ENCODE results near the gene KRTAP10-8. TPM values are rescaled to one million over a fixed set of nuclear protein-coding genes. Genes with fewer than 3 reads are reported as not detected.

The KRTAP10-8 gene
- total RNA-seq, 1 experiment from 2014 or later: not detected

DNA sequence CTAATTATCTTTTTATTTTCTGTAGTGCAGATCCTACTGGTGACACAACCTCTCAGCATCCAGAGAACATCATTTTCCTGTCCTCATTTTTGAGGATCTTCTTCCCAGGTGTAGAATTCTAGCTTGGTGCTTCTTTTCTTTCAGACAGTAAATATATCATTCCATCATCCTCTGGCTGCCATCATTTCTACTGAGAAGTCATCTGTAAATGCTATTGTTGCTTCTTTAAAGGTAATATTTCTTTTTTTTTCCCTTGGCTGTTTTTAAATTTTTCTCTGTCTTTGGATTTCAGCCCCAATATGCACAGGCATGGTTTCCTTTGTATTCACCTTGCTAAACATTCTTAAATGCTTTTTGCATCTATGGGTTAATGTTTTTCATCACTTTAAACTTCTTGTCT lies 11.7 kb downstream of the KRTAP10-8 start:
- ChIA-PET CTCF (no interaction called here), POLR2A (no interaction called here)
- BruUV-seq (replicated peaks): no TSS peak
- in situ Hi-C loops (cut with HindIII; ENCODE audit: low pct_unique_long_range_greater_than_20kb, low sequenced_read_pairs): no loop called here
- Histone ChIP-seq H3K36me3 (ENCODE audit: control insufficient read depth, insufficient read depth, low read length) (no peaks in the 10 kb centered on the region), H3K4me1 (ENCODE audit: control insufficient read depth, insufficient read depth, low read length) (no peaks in the 10 kb centered on the region), H3K4me3 (ENCODE audit: low read depth in 2 of 2, low read length in 2 of 2) (no peak overlapping the region), H3K27me3 (ENCODE audit: control insufficient read depth, insufficient read depth, low read length) (no peaks in the 10 kb centered on the region), H3K9me3 (ENCODE audit: control insufficient read depth, insufficient read depth, low read depth, low read length) (peaks cover 7% of the 10 kb centered on the region; the same call in 1 of the 2 replicates), H3K27ac (ENCODE audit: low read length) (no peak overlapping the region)
- TF ChIP-seq, protein P1, sequence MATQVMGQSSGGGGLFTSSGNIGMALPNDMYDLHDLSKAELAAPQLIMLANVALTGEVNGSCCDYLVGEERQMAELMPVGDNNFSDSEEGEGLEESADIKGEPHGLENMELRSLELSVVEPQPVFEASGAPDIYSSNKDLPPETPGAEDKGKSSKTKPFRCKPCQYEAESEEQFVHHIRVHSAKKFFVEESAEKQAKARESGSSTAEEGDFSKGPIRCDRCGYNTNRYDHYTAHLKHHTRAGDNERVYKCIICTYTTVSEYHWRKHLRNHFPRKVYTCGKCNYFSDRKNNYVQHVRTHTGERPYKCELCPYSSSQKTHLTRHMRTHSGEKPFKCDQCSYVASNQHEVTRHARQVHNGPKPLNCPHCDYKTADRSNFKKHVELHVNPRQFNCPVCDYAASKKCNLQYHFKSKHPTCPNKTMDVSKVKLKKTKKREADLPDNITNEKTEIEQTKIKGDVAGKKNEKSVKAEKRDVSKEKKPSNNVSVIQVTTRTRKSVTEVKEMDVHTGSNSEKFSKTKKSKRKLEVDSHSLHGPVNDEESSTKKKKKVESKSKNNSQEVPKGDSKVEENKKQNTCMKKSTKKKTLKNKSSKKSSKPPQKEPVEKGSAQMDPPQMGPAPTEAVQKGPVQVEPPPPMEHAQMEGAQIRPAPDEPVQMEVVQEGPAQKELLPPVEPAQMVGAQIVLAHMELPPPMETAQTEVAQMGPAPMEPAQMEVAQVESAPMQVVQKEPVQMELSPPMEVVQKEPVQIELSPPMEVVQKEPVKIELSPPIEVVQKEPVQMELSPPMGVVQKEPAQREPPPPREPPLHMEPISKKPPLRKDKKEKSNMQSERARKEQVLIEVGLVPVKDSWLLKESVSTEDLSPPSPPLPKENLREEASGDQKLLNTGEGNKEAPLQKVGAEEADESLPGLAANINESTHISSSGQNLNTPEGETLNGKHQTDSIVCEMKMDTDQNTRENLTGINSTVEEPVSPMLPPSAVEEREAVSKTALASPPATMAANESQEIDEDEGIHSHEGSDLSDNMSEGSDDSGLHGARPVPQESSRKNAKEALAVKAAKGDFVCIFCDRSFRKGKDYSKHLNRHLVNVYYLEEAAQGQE (IDR thresholded peaks at IDR 0.05; ENCODE audit: insufficient read depth in 1 of 2, low read depth in 2 of 2, low read length in 1 of 2): no peak
- TF ChIP-seq POLR2AphosphoS5 (IDR thresholded peaks at IDR 0.05; ENCODE audit: low read depth, low read length) (no peak), TCF7L2 (IDR thresholded peaks at IDR 0.05; ENCODE audit: low read depth, low read length) (no peak), SIN3A (IDR thresholded peaks at IDR 0.05; ENCODE audit: borderline replicate concordance, insufficient read depth, low read depth, low read length) (no peak)
- TF ChIP-seq, protein P2, sequence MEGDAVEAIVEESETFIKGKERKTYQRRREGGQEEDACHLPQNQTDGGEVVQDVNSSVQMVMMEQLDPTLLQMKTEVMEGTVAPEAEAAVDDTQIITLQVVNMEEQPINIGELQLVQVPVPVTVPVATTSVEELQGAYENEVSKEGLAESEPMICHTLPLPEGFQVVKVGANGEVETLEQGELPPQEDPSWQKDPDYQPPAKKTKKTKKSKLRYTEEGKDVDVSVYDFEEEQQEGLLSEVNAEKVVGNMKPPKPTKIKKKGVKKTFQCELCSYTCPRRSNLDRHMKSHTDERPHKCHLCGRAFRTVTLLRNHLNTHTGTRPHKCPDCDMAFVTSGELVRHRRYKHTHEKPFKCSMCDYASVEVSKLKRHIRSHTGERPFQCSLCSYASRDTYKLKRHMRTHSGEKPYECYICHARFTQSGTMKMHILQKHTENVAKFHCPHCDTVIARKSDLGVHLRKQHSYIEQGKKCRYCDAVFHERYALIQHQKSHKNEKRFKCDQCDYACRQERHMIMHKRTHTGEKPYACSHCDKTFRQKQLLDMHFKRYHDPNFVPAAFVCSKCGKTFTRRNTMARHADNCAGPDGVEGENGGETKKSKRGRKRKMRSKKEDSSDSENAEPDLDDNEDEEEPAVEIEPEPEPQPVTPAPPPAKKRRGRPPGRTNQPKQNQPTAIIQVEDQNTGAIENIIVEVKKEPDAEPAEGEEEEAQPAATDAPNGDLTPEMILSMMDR (IDR thresholded peaks at IDR 0.05): no peak
- DNase-seq (ENCODE audit: low read depth, low spot score) (no peak), ATAC-seq (no peak)
- intact Hi-C loops (cut with micrococcal nuclease; ENCODE audit: unreplicated experiment): no loop called here

DNA sequence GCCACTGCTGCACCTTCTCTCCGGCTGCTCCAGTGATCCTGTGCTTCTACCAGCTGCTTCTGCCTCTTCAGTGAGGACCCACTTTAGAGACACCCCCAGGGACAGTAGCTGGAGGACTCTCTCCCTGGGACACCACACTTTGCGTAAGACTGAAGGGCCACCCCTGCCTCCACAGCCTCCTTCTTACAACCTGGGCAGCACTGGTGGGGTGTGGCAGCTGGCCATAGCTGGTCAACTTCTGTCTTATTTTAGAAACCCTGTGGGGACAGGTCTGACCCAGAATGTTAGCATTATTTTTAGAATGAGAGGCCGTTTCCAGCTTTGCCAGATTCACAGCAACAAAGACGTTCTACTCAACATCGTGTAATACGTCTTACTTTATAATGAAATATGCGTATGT lies 13.9 kb downstream of the KRTAP10-8 start:
- Histone ChIP-seq H3K27ac (ENCODE audit: low read length) (no peak overlapping the region), H3K27me3 (ENCODE audit: control insufficient read depth, insufficient read depth, low read length) (no peaks in the 10 kb centered on the region), H3K9me3 (ENCODE audit: control insufficient read depth, insufficient read depth, low read depth, low read length) (peaks cover 7% of the 10 kb centered on the region; the same call in 1 of the 2 replicates), H3K4me1 (ENCODE audit: control insufficient read depth, insufficient read depth, low read length) (no peaks in the 10 kb centered on the region), H3K4me3 (ENCODE audit: low read depth in 2 of 2, low read length in 2 of 2) (no peak overlapping the region), H3K36me3 (ENCODE audit: control insufficient read depth, insufficient read depth, low read length) (no peaks in the 10 kb centered on the region)
- ATAC-seq (no peak), DNase-seq (ENCODE audit: low read depth, low spot score) (no peak)
- POLR2A ChIA-PET: no interaction called here
- no peak for TF ChIP-seq TCF7L2 (IDR thresholded peaks at IDR 0.05; ENCODE audit: low read depth, low read length)
- TF ChIP-seq, protein P2 (IDR thresholded peaks at IDR 0.05): no peak
- TF ChIP-seq, protein P1 (IDR thresholded peaks at IDR 0.05; ENCODE audit: insufficient read depth in 1 of 2, low read depth in 2 of 2, low read length in 1 of 2): no peak
- no peak for TF ChIP-seq POLR2AphosphoS5 (IDR thresholded peaks at IDR 0.05; ENCODE audit: low read depth, low read length)
- no peak for TF ChIP-seq SIN3A (IDR thresholded peaks at IDR 0.05; ENCODE audit: borderline replicate concordance, insufficient read depth, low read depth, low read length)
- no TSS peak for BruUV-seq (replicated peaks)
- CTCF ChIA-PET: no interaction called here
- in situ Hi-C loops (cut with HindIII; ENCODE audit: low pct_unique_long_range_greater_than_20kb, low sequenced_read_pairs) (no loop called here), intact Hi-C loops (cut with micrococcal nuclease; ENCODE audit: unreplicated experiment) (no loop called here)
